ENCODE results near the gene DRC7.

- TF ChIP-seq RAD21 (conservative IDR thresholded peaks at IDR 0.05), result no peak
- TF ChIP-seq CTCF (IDR thresholded peaks at IDR 0.05; ENCODE audit: poor library complexity, severe bottlenecking), result no peak
- no peak for TF ChIP-seq EP300 (conservative IDR thresholded peaks at IDR 0.05; ENCODE audit: poor library complexity, severe bottlenecking)
- TF ChIP-seq POLR2AphosphoS5 (IDR thresholded peaks at IDR 0.05), result no peak
- TF ChIP-seq EZH2 (IDR thresholded peaks at IDR 0.05; ENCODE audit: borderline replicate concordance, insufficient read depth, low read length, poor library complexity, severe bottlenecking), result no peak
- TF ChIP-seq REST (IDR thresholded peaks at IDR 0.05; ENCODE audit: borderline replicate concordance), result no peak
Observed at GRCh38 chr16:57771141-57771785, 76.7 kb downstream of the DRC7 start.

All from neural cell (in vitro differentiated cells).